SK-N-SH treated with all-trans-retinoic acid at 6 μM for 48 hours (cell line): ENCODE results near the gene TPMT.
A peak's percentile ranks its signal among the peaks of the same experiment; 100 is the strongest.

ENCODE experiments used
- ATAC-seq: fragments of 200-7000 bp; cut with Tn5 transposase; 3 replicates; pipeline ENCODE4 v1.9.1; 2020; ENCODE audit warnings: mild to moderate bottlenecking, moderate library complexity
- ARNTL ChIP-seq: fragments of 450-650 bp; formaldehyde crosslinking; IDR thresholded peaks from 2 replicates; pipeline ENCODE4 v1.5.0; 2020; ENCODE audit warnings: low read depth, mild to moderate bottlenecking, moderate library complexity, borderline replicate concordance
- BACH2 ChIP-seq: fragments of 250-450 bp; sonication (Bioruptor Pico); IDR thresholded peaks from 2 replicates; pipeline ENCODE4 v1.9.0; 2021; ENCODE audit warnings: mild to moderate bottlenecking, borderline replicate concordance
- CSDC2 ChIP-seq: fragments of 250-450 bp; sonication (Bioruptor Pico); IDR thresholded peaks from 2 replicates; pipeline ENCODE4 v1.5.0; 2020; ENCODE audit warnings: mild to moderate bottlenecking, moderate library complexity
- ESRRG ChIP-seq: fragments of 250-450 bp; sonication (Bioruptor Pico); IDR thresholded peaks from 2 replicates; pipeline ENCODE4 v1.6.1; 2021; ENCODE audit warnings: mild to moderate bottlenecking
- GLIS3 ChIP-seq: fragments of 250-450 bp; sonication (Bioruptor Pico); IDR thresholded peaks from 2 replicates; pipeline ENCODE4 v1.5.0; 2020; ENCODE audit warnings: mild to moderate bottlenecking, moderate library complexity
- ISL1 ChIP-seq: fragments of 250-450 bp; sonication (Bioruptor Pico); IDR thresholded peaks from 2 replicates; pipeline ENCODE4 v2.1.2; 2022; ENCODE audit warnings: mild to moderate bottlenecking, moderate library complexity
- OSR1 ChIP-seq: fragments of 250-450 bp; sonication (Bioruptor Pico); IDR thresholded peaks from 2 replicates; pipeline ENCODE4 v1.8.0; 2022; ENCODE audit warnings: moderate library complexity, mild to moderate bottlenecking, inconsistent platforms
- PPARA ChIP-seq: fragments of 250-450 bp; sonication (Bioruptor Pico); IDR thresholded peaks from 2 replicates; pipeline ENCODE4 v1.5.0; 2020; ENCODE audit warnings: mild to moderate bottlenecking, borderline replicate concordance
- RARB ChIP-seq: fragments of 250-450 bp; sonication (Bioruptor Pico); IDR thresholded peaks from 2 replicates; pipeline ENCODE4 v1.8.0; 2021; ENCODE audit warnings: mild to moderate bottlenecking, moderate library complexity
- SNAI2 ChIP-seq: fragments of 250-450 bp; sonication (Bioruptor Pico); IDR thresholded peaks from 2 replicates; pipeline ENCODE4 v1.5.0; 2020; ENCODE audit warnings: mild to moderate bottlenecking, moderate library complexity
- TCF4 ChIP-seq: fragments of 250-450 bp; sonication (Bioruptor Pico); IDR thresholded peaks from 2 replicates; pipeline ENCODE4 v1.8.0; 2021; ENCODE audit warnings: mild to moderate bottlenecking, moderate library complexity, borderline replicate concordance
- TOX ChIP-seq: fragments of 250-450 bp; sonication (Bioruptor Pico); IDR thresholded peaks from 2 replicates; pipeline ENCODE4 v1.8.0; 2021; ENCODE audit warnings: mild to moderate bottlenecking, moderate library complexity, borderline replicate concordance
- ZC3H10 ChIP-seq: fragments of 250-450 bp; sonication (Bioruptor Pico); IDR thresholded peaks from 2 replicates; pipeline ENCODE4 v1.5.1; 2021; ENCODE audit warnings: mild to moderate bottlenecking, moderate library complexity
- ZFP3 ChIP-seq: fragments of 250-450 bp; sonication (Bioruptor Pico); IDR thresholded peaks from 2 replicates; pipeline ENCODE4 v1.5.0; 2020; ENCODE audit warnings: mild to moderate bottlenecking, moderate library complexity
- ZFP30 ChIP-seq: fragments of 450-650 bp; formaldehyde crosslinking; IDR thresholded peaks from 2 replicates; pipeline ENCODE4 v1.5.0; 2022; ENCODE audit warnings: mild to moderate bottlenecking, moderate library complexity
- ZNF565 ChIP-seq: fragments of 450-650 bp; formaldehyde crosslinking; conservative IDR thresholded peaks from 2 replicates; pipeline ENCODE4 v1.5.0; 2020; ENCODE audit warnings: low read depth, mild to moderate bottlenecking, moderate library complexity
- ZNF70 ChIP-seq: fragments of 450-650 bp; formaldehyde crosslinking; IDR thresholded peaks from 2 replicates; pipeline ENCODE4 v1.5.0; 2020; ENCODE audit warnings: mild to moderate bottlenecking, moderate library complexity
- TF ChIP-seq, protein P1 (sequence below): fragments of 250-450 bp; sonication (Bioruptor Pico); IDR thresholded peaks from 2 replicates; pipeline ENCODE4 v1.5.1; 2020; ENCODE audit warnings: low read depth, mild to moderate bottlenecking, moderate library complexity
- TF ChIP-seq, protein P2 (sequence below): fragments of 250-450 bp; sonication (Bioruptor Pico); IDR thresholded peaks from 2 replicates; pipeline ENCODE4 v1.8.0; 2021; ENCODE audit warnings: low read depth, mild to moderate bottlenecking, moderate library complexity, borderline replicate concordance
- TF ChIP-seq, protein P3 (sequence below): fragments of 250-450 bp; sonication (Bioruptor Pico); IDR thresholded peaks from 2 replicates; pipeline ENCODE4 v1.5.1; 2021; ENCODE audit warnings: mild to moderate bottlenecking, moderate library complexity
- TF ChIP-seq, protein P4 (sequence below): fragments of 250-450 bp; sonication (Bioruptor Pico); IDR thresholded peaks from 2 replicates; pipeline ENCODE4 v1.8.0; 2020; ENCODE audit warnings: mild to moderate bottlenecking, moderate library complexity, borderline replicate concordance

Gene TPMT

DNA sequence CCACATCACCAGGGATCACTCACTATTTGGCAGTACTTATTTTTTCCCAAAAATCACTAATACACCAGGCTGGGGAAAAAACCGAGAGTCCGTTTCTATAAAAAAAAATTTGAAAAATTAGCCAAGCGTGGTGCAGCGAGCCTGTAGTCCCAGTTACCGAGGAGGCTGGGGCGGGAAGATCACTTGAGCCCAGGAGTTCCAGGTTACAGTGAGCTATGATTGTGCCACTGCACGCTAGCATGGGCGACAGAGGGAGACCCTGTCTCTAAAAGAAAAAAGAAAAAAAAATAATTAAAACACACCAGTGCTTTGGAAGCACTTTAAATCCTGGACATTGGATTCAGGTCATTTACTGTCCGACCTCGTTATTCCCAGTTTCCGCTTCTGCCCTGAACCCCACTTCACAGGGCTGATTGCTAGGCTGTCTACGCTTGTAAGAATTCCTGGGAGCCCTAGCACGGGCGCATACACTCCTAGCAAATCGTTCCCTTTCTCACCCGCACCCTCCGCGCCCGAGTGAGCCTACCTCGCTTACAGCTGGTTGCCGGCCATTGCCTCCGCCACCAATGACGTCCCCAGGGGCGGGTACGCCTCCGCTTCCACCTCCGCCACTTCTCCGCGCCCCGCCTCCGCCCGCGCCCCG, at the start of gene TPMT:
Gene TPMT (minus strand): TSS at position 571 of the 643 bp plus-strand sequence. CDS start 5,950 bp downstream, outside the sequence.
- ATAC-seq: peak; percentile 82
- TF ChIP-seq, protein P1, sequence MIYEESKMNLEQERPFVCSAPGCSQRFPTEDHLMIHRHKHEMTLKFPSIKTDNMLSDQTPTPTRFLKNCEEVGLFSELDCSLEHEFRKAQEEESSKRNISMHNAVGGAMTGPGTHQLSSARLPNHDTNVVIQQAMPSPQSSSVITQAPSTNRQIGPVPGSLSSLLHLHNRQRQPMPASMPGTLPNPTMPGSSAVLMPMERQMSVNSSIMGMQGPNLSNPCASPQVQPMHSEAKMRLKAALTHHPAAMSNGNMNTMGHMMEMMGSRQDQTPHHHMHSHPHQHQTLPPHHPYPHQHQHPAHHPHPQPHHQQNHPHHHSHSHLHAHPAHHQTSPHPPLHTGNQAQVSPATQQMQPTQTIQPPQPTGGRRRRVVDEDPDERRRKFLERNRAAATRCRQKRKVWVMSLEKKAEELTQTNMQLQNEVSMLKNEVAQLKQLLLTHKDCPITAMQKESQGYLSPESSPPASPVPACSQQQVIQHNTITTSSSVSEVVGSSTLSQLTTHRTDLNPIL (CRISPR knock-in tag): no peak
- TF ChIP-seq PPARA (CRISPR knock-in tag): no peak

DNA sequence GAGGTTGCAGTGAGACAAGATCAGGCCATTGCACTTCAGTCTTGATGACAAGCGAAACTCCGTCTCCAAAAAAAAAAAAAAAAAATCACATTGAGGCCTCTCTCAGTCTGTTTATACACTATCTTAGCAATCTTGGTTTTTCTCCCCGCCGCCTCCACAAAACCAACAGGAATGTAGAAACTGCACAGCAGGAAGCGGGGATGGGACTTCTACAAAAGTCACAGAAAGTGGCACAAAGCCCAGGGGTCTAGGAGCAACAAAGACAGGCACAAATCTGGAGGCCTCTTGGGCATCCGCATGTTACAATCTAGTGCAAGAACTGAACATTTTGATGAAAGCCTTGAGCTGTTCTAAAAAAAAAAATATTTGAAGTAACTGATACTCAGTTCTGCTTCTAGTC, 48.9 kb upstream of the TPMT start:
- TF ChIP-seq, protein P2, sequence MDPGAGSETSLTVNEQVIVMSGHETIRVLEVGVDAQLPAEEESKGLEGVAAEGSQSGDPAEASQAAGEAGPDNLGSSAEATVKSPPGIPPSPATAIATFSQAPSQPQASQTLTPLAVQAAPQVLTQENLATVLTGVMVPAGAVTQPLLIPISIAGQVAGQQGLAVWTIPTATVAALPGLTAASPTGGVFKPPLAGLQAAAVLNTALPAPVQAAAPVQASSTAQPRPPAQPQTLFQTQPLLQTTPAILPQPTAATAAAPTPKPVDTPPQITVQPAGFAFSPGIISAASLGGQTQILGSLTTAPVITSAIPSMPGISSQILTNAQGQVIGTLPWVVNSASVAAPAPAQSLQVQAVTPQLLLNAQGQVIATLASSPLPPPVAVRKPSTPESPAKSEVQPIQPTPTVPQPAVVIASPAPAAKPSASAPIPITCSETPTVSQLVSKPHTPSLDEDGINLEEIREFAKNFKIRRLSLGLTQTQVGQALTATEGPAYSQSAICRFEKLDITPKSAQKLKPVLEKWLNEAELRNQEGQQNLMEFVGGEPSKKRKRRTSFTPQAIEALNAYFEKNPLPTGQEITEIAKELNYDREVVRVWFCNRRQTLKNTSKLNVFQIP (CRISPR knock-in tag): no peak
- TF ChIP-seq BACH2 (CRISPR knock-in tag) (no peak), ZNF70 (CRISPR knock-in tag) (no peak), OSR1 (CRISPR knock-in tag) (no peak), ZC3H10 (CRISPR knock-in tag) (no peak), PPARA (CRISPR knock-in tag) (no peak), ISL1 (no peak), ZFP30 (CRISPR knock-in tag) (no peak), TCF4 (CRISPR knock-in tag) (no peak), RARB (CRISPR knock-in tag) (no peak), ARNTL (CRISPR knock-in tag) (no peak), CSDC2 (no peak), TOX (CRISPR knock-in tag) (no peak), ZNF565 (CRISPR knock-in tag) (no peak), ESRRG (CRISPR knock-in tag) (no peak), ZFP3 (CRISPR knock-in tag) (no peak)
- TF ChIP-seq, protein P3, sequence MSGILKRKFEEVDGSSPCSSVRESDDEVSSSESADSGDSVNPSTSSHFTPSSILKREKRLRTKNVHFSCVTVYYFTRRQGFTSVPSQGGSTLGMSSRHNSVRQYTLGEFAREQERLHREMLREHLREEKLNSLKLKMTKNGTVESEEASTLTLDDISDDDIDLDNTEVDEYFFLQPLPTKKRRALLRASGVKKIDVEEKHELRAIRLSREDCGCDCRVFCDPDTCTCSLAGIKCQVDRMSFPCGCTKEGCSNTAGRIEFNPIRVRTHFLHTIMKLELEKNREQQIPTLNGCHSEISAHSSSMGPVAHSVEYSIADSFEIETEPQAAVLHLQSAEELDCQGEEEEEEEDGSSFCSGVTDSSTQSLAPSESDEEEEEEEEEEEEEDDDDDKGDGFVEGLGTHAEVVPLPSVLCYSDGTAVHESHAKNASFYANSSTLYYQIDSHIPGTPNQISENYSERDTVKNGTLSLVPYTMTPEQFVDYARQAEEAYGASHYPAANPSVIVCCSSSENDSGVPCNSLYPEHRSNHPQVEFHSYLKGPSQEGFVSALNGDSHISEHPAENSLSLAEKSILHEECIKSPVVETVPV (CRISPR knock-in tag): no peak
- TF ChIP-seq, protein P1 (CRISPR knock-in tag): no peak
- TF ChIP-seq, protein P4, sequence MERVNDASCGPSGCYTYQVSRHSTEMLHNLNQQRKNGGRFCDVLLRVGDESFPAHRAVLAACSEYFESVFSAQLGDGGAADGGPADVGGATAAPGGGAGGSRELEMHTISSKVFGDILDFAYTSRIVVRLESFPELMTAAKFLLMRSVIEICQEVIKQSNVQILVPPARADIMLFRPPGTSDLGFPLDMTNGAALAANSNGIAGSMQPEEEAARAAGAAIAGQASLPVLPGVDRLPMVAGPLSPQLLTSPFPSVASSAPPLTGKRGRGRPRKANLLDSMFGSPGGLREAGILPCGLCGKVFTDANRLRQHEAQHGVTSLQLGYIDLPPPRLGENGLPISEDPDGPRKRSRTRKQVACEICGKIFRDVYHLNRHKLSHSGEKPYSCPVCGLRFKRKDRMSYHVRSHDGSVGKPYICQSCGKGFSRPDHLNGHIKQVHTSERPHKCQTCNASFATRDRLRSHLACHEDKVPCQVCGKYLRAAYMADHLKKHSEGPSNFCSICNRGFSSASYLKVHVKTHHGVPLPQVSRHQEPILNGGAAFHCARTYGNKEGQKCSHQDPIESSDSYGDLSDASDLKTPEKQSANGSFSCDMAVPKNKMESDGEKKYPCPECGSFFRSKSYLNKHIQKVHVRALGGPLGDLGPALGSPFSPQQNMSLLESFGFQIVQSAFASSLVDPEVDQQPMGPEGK (CRISPR knock-in tag): no peak
- ATAC-seq: no peak

DNA sequence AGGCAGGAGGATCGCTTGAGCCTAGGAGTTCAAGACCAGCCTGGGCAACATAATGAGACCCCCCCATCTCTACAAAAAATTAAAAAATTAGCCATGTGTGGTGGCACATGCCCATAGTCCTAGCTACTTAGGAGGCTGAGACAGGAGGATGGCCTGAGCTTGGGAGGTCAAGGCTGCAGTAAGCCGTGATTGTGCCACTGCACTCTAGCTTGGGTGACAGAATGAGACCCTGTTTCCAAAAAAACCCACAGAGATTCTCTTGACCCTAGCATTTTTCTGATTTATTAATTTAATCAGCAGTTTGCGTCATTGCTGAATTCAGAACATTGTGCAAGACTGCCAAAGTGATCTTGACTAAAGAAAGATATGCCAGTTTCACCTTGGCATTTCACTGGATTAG, 37.1 kb upstream of the TPMT start:
- no peak for ATAC-seq
- TF ChIP-seq ESRRG (CRISPR knock-in tag): no peak
- TF ChIP-seq ZC3H10 (CRISPR knock-in tag): no peak
- TF ChIP-seq ARNTL (CRISPR knock-in tag): no peak
- TF ChIP-seq TCF4 (CRISPR knock-in tag): no peak
- no peak for TF ChIP-seq PPARA (CRISPR knock-in tag)
- TF ChIP-seq GLIS3 (CRISPR knock-in tag): no peak
- TF ChIP-seq ZNF70 (CRISPR knock-in tag): no peak
- TF ChIP-seq, protein P4 (CRISPR knock-in tag): no peak
- TF ChIP-seq, protein P1 (CRISPR knock-in tag): no peak
- TF ChIP-seq SNAI2 (CRISPR knock-in tag): no peak
